Hematopoietic multipotent progenitor cell treated with erythropoietin and hydrocortisone succinate and interleukin-3 and kit ligand, for 4 days (in vitro differentiated cells): Measurements from ENCODE around the gene FANCD2.
"Not testable (repeated sequence)": the region's sequence is repeated elsewhere in the genome, so short reads cannot be mapped to it uniquely, and the experiment has no call there.

Experiments used
- DNase-seq: peaks from one replicate; pipeline ENCODE4 v3.0.0-alpha.2; 2015

FANCD2 gene

GRCh38 chr3:10026084-10026890, at the start of gene FANCD2:
Gene FANCD2 (plus strand): TSS chr3:10026437. CDS start chr3:10028658, 2,221 bp downstream.
- peak; percentile 94 for DNase-seq

- DNase-seq = peak; percentile 97
Observed at GRCh38 chr3:9976721-9977709, 49.2 kb upstream of the FANCD2 start.

GRCh38 chr3:9978710-9979305, 47.4 kb upstream of the FANCD2 start:
- peak; percentile 88 for DNase-seq

GRCh38 chr3:9980251-9980650, 46.0 kb upstream of the FANCD2 start:
- no peak for DNase-seq

GRCh38 chr3:9986230-9986725, 40.0 kb upstream of the FANCD2 start:
- no peak for DNase-seq

GRCh38 chr3:9994086-9994844, 32.0 kb upstream of the FANCD2 start:
- DNase-seq = no peak

- DNase-seq = no peak
Observed at GRCh38 chr3:10000686-10001085, 25.6 kb upstream of the FANCD2 start.

GRCh38 chr3:10002951-10003350, 23.3 kb upstream of the FANCD2 start:
- no peak for DNase-seq

GRCh38 chr3:10004506-10004905, 21.7 kb upstream of the FANCD2 start:
- no peak for DNase-seq

GRCh38 chr3:10004960-10005564, 21.2 kb upstream of the FANCD2 start:
- no peak for DNase-seq

GRCh38 chr3:10006048-10006761, 20.0 kb upstream of the FANCD2 start:
- no peak for DNase-seq

GRCh38 chr3:10006762-10007090, 19.5 kb upstream of the FANCD2 start:
- no peak for DNase-seq

GRCh38 chr3:10007126-10007782, 19.0 kb upstream of the FANCD2 start:
- no peak for DNase-seq

- not testable (repeated sequence) for DNase-seq
Observed at GRCh38 chr3:10008216-10008587, 18.0 kb upstream of the FANCD2 start.

- peak; percentile 86 for DNase-seq
Observed at GRCh38 chr3:10008588-10009344, 17.5 kb upstream of the FANCD2 start.

- DNase-seq = no peak
Observed at GRCh38 chr3:10010421-10010877, 15.8 kb upstream of the FANCD2 start.

- DNase-seq = peak; percentile 96
Observed at GRCh38 chr3:10010878-10011465, 15.3 kb upstream of the FANCD2 start.

- DNase-seq = no peak
Observed at GRCh38 chr3:10011631-10012030, 14.6 kb upstream of the FANCD2 start.

GRCh38 chr3:10012106-10012505, 14.1 kb upstream of the FANCD2 start:
- no peak for DNase-seq
